ENCODE data around the gene SHC4.
"Not testable (repeated sequence)": the region's sequence is repeated elsewhere in the genome, so short reads cannot be mapped to it uniquely, and the experiment has no call there.

SHC4 gene

GRCh38 chr15:48963524-48964113 lies at the start of gene SHC4:
Gene SHC4, minus strand, starts transcription at chr15:48963919. Its CDS starts 904 bp downstream, at chr15:48963015.
- DNase-seq: peak; percentile 53

- DNase-seq: no peak
Measured at GRCh38 chr15:48999314-48999713, 35.6 kb upstream of the SHC4 start.

- no peak for DNase-seq
Measured at GRCh38 chr15:48996276-48996675, 32.6 kb upstream of the SHC4 start.

- no peak for DNase-seq
Measured at GRCh38 chr15:48993380-48993779, 29.7 kb upstream of the SHC4 start.

- no peak for DNase-seq
Measured at GRCh38 chr15:48992545-48992944, 28.8 kb upstream of the SHC4 start.

GRCh38 chr15:48992096-48992495 lies 28.4 kb upstream of the SHC4 start:
- DNase-seq: no peak

GRCh38 chr15:48989170-48989569 lies 25.5 kb upstream of the SHC4 start:
- DNase-seq: no peak

GRCh38 chr15:48987142-48987541 lies 23.4 kb upstream of the SHC4 start:
- no peak for DNase-seq

GRCh38 chr15:48986240-48986639 lies 22.5 kb upstream of the SHC4 start:
- DNase-seq: no peak

GRCh38 chr15:48985516-48985915 lies 21.8 kb upstream of the SHC4 start:
- no peak for DNase-seq

GRCh38 chr15:48984811-48985352 lies 21.2 kb upstream of the SHC4 start:
- DNase-seq: no peak

- DNase-seq: no peak
Measured at GRCh38 chr15:48984021-48984710, 20.4 kb upstream of the SHC4 start.

- no peak for DNase-seq
Measured at GRCh38 chr15:48983300-48983699, 19.6 kb upstream of the SHC4 start.

- no peak for DNase-seq
Measured at GRCh38 chr15:48981941-48982340, 18.2 kb upstream of the SHC4 start.

GRCh38 chr15:48978638-48979037 lies 14.9 kb upstream of the SHC4 start:
- DNase-seq: no peak

- DNase-seq: no peak
Measured at GRCh38 chr15:48976444-48977088, 12.8 kb upstream of the SHC4 start.

GRCh38 chr15:48975472-48976419 lies 12.0 kb upstream of the SHC4 start:
- DNase-seq: peak; percentile 16

- no peak for DNase-seq
Measured at GRCh38 chr15:48974882-48975281, 11.2 kb upstream of the SHC4 start.

- no peak for DNase-seq
Measured at GRCh38 chr15:48972750-48973503, 9.2 kb upstream of the SHC4 start.

- not testable (repeated sequence) for DNase-seq
Measured at GRCh38 chr15:48970926-48971325, 7.2 kb upstream of the SHC4 start.

GRCh38 chr15:48968066-48968465 lies 4.3 kb upstream of the SHC4 start:
- DNase-seq: no peak

GRCh38 chr15:48967336-48967735 lies 3.6 kb upstream of the SHC4 start:
- no peak for DNase-seq

All from NCI-H2081 treated with DMSO at 0.1 percent for 48 hours (cell line).